ENCODE measurements around the gene PLA2G7. TPM values are rescaled to one million over a fixed set of nuclear protein-coding genes. Genes with fewer than 3 reads are reported as not detected.
"Not testable (repeated sequence)": the region's sequence is repeated elsewhere in the genome, so short reads cannot be mapped to it uniquely, and the experiment has no call there.

The PLA2G7 gene
- polyA plus RNA-seq: not detected

DNA sequence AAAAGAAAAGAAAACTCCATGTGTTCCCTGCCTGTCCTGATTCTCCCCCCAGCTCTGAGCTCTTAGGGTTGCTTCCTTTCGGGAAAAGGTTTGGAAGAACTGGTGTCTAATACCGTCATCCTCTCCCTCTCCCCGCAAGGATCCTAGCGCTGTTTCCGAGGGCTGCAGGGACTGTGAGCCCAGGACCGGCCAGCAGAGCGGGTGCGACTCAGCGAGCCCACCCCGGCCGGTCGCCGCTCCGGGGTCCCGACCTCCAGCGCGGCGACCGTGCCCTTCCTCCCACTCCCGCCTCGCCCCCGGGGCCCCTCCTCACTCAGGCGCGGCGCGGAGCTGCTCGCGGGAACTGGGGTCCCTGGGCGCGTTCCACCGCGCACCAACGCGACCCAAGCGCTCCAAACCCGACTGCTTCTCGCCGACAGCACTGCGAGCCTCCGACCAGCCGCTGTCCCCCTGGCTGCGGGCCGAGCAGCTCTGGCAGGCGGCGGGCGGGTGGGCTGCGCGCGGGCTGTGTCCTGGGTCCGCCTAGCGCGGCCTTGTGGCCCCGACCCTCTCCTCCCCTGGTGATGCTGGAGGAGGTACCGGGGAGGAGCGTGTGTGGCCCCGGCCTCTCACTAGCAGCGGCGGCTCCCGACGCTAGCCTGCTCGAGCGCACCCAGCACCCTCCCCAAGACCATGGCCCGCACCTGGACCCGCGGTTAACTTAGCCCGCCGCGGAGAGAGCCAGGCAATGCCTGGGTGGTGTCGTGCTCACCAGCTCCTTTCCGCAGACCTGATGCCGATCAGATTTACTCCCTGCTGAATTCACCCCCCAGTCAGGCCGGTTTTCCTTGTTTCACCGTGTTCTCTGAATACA, at the start of gene PLA2G7:
Gene PLA2G7, minus strand, starts transcription at position 509 of the 853 bp plus-strand sequence. CDS start 12,484 bp downstream, outside the sequence.
- Mint-ChIP-seq H3K27ac (no peak within 1 kb of the TSS), H3K36me3 (peaks cover 1% of the 10 kb centered on the region), H3K27me3 (peaks cover 33% of the 10 kb centered on the region), H3K9me3 (no peaks in the 10 kb centered on the region), H3K4me1 (peaks cover 0 to 3% (median 3%) of the 10 kb centered on the region in 3 donors), H3K4me3 (peak within 1 kb of the TSS in 3 of 4 donors; percentile 31 to 68 (median 67))

DNA sequence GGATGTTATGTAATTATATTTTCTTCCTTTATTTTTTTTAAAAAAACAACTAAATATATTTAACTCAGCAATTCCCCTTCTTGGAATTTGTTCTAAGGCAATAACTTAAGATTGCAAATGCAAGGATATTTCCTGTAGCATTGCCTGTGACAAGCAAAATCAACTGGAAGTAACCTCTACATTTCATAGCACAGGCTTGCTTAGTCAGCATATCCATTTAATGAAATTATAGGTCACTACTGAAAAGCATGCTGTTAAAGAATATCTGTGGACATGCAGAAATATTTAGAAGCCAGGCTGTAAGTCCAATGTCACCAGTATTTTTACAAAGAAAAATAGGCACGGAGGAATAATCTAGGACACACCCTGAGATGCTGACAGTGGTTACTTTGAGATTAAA, 49.4 kb upstream of the PLA2G7 start:
- Mint-ChIP-seq H3K27ac (no peak overlapping the region), H3K4me1 (no peaks in the 10 kb centered on the region), H3K4me3 (no peak overlapping the region), H3K36me3 (no peaks in the 10 kb centered on the region), H3K27me3 (no peaks in the 10 kb centered on the region), H3K9me3 (peaks cover 0 to 2% (median 0%) of the 10 kb centered on the region in 3 donors)

- no peaks in the 10 kb centered on the region for H3K27me3 Mint-ChIP-seq
- no peaks in the 10 kb centered on the region for H3K4me1 Mint-ChIP-seq
- no peaks in the 10 kb centered on the region for H3K36me3 Mint-ChIP-seq
- peaks cover 0 to 2% (median 0%) of the 10 kb centered on the region in 3 donors for H3K9me3 Mint-ChIP-seq
- no peak overlapping the region for H3K27ac Mint-ChIP-seq
- no peak overlapping the region for H3K4me3 Mint-ChIP-seq
Measured at GRCh38 chr6:46781478-46782378, 46.6 kb upstream of the PLA2G7 start.

DNA sequence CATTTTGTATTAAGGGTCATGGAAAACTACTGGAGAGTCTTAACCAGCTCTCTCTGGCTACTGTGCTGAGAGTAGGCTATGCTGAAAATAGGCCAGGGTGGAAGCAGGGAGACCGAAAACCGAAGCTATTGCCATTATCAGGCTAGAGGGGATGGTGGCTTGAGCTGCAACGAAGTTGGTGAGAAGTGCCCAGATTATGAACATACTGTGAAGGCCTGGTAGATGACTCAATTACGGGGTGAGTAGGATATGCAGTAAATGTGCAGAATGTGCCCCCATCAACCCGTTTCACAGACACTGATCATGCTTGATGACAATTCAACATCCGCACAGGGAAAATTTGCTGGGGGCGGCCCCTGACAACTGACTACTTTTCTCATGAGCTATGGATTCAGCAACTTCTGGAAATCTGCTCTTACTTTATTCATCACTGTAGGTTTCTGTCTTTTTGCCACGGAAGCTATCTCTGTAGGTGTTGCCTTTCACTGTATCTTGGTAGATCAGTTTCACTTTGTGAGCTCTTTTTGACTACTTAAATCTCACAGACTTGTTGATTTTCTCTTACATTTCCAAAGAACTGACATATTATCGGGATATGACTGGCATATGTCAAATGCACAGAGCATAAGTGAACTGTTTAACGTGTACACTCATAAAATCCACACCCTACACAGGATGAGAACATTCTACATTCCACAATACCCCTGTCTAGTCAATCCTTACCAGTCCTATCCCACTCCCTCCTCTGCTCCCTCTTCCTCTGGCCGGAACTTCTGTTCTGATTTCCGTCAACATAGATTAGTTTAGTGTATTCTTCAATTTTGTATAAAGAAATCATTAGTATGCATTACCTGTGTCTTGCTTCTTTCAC, 42.5 kb upstream of the PLA2G7 start:
- Mint-ChIP-seq H3K4me1 (peaks cover 0 to 1% (median 0%) of the 10 kb centered on the region in 3 donors), H3K36me3 (no peaks in the 10 kb centered on the region), H3K27me3 (no peaks in the 10 kb centered on the region), H3K27ac (no peak overlapping the region), H3K9me3 (peaks cover 0 to 2% (median 0%) of the 10 kb centered on the region in 3 donors), H3K4me3 (no peak overlapping the region)

GRCh38 chr6:46776070-46776712, 41.0 kb upstream of the PLA2G7 start:
- Mint-ChIP-seq H3K27ac (no peak overlapping the region), H3K27me3 (no peaks in the 10 kb centered on the region), H3K4me3 (no peak overlapping the region), H3K9me3 (no peaks in the 10 kb centered on the region), H3K36me3 (no peaks in the 10 kb centered on the region), H3K4me1 (peaks cover 0 to 1% (median 0%) of the 10 kb centered on the region in 3 donors)

- H3K27ac Mint-ChIP-seq, H3K9me3 Mint-ChIP-seq, H3K4me1 Mint-ChIP-seq, H3K4me3 Mint-ChIP-seq, H3K36me3 Mint-ChIP-seq, H3K27me3 Mint-ChIP-seq: not testable (repeated sequence)
Measured at GRCh38 chr6:46774736-46775135, 39.6 kb upstream of the PLA2G7 start.

GRCh38 chr6:46773201-46773855, 38.2 kb upstream of the PLA2G7 start:
- no peaks in the 10 kb centered on the region for H3K36me3 Mint-ChIP-seq
- peaks cover 0 to 1% (median 0%) of the 10 kb centered on the region in 3 donors for H3K4me1 Mint-ChIP-seq
- peaks cover 0 to 3% (median 0%) of the 10 kb centered on the region in 3 donors for H3K9me3 Mint-ChIP-seq
- no peak overlapping the region for H3K4me3 Mint-ChIP-seq
- H3K27me3 Mint-ChIP-seq: no peaks in the 10 kb centered on the region
- peak overlapping the region in 1 of 3 donors; percentile 3 for H3K27ac Mint-ChIP-seq

DNA sequence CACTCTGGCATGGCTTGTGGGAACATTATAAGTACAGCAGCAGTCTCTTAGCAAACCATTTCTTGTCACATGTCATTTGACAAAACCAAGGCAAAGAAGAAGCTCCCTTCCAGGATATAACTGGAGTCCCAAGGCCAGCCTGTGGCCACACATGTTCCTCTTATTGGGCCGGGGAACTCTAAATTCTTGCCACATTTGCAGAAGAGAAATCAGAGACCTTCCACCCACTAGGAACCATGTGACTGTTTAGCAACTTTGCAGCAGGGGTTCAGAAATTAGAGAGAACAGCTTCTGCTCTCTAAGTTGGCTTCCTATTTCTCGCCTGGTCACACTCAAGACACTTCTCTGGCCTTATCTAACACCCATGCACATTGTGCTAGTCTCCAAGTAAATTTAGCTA, 37.6 kb upstream of the PLA2G7 start:
- no peak overlapping the region for H3K27ac Mint-ChIP-seq
- peaks cover 0 to 5% (median 2%) of the 10 kb centered on the region in 3 donors for H3K9me3 Mint-ChIP-seq
- no peak overlapping the region for H3K4me3 Mint-ChIP-seq
- no peaks in the 10 kb centered on the region for H3K36me3 Mint-ChIP-seq
- peaks cover 0 to 1% (median 0%) of the 10 kb centered on the region in 3 donors for H3K4me1 Mint-ChIP-seq
- no peaks in the 10 kb centered on the region for H3K27me3 Mint-ChIP-seq

DNA sequence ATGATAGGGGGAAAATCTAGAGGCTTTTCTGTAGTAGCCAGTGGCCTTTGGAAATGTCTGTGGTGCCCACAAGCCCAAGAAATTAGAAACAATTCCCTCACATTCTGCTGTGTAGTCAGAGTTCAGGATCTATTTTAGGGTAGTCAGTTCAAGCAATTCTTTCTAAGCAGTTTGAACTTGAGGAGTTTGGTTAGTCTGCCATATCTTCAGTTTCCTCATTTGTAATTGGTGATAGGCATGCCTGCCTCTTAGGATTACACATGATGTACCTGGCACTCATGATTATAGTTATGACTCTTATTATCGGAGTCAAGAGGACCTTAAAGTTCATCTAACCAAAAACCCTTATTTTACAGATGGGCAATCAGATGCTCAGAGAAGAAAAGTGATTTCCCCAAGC, 36.8 kb upstream of the PLA2G7 start:
- Mint-ChIP-seq H3K27ac (no peak overlapping the region), H3K36me3 (no peaks in the 10 kb centered on the region), H3K27me3 (no peaks in the 10 kb centered on the region), H3K9me3 (peaks cover under 1 to 8% (median 2%) of the 10 kb centered on the region in 3 donors), H3K4me3 (no peak overlapping the region), H3K4me1 (peaks cover 0 to 1% (median 0%) of the 10 kb centered on the region in 3 donors)

DNA sequence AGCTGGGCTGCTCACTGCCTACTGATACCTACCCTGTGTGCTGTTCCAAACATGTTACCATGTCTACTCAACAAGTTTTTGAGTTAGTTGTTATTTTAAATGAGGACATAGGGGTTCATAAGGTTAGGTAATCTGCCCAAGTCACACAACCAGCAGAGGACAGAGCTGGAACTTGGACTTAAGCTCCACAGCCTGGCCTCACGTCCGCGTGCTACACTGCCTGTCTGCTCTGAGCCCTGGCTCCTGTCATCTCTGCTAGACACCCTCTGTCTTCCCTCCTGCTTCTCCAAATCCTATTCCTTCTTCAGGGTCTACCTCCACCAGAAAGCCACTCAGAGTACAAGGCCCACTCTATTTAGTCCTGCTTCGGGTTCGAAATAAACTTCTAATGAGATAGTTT, 29.8 kb upstream of the PLA2G7 start:
- H3K4me3 Mint-ChIP-seq: no peak overlapping the region
- peaks cover 2% of the 10 kb centered on the region for H3K27me3 Mint-ChIP-seq
- no peak overlapping the region for H3K27ac Mint-ChIP-seq
- no peaks in the 10 kb centered on the region for H3K4me1 Mint-ChIP-seq
- peaks cover 4% of the 10 kb centered on the region for H3K36me3 Mint-ChIP-seq
- H3K9me3 Mint-ChIP-seq: peaks cover 2 to 8% (median 4%) of the 10 kb centered on the region in 3 donors

GRCh38 chr6:46764280-46764679, 29.1 kb upstream of the PLA2G7 start:
- not testable (repeated sequence) for H3K27me3 Mint-ChIP-seq, H3K27ac Mint-ChIP-seq, H3K4me1 Mint-ChIP-seq, H3K9me3 Mint-ChIP-seq, H3K4me3 Mint-ChIP-seq, H3K36me3 Mint-ChIP-seq

DNA sequence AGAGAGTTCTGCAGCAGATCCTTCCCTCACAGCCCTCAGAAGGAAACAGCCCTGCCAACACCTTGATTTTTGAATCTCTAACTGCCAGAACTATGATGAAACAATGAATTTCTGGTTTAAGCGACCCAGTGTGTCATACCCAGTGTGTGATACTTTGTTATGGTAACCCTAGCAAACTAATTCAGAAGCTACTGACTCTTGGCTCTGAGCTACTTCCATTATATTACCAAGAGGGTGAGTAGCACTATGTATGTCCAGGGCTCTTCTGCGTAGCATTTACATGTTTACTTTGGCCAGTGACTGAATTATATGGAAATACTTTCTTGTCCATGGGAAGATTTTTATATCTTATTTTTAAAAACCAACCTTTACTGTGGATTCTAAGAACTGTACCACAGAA, 28.3 kb upstream of the PLA2G7 start:
- H3K4me1 Mint-ChIP-seq: no peaks in the 10 kb centered on the region
- H3K27me3 Mint-ChIP-seq: peaks cover 5% of the 10 kb centered on the region
- no peak overlapping the region for H3K4me3 Mint-ChIP-seq
- peaks cover 2 to 6% (median 4%) of the 10 kb centered on the region in 3 donors for H3K9me3 Mint-ChIP-seq
- peaks cover 4% of the 10 kb centered on the region for H3K36me3 Mint-ChIP-seq
- H3K27ac Mint-ChIP-seq: no peak overlapping the region

DNA sequence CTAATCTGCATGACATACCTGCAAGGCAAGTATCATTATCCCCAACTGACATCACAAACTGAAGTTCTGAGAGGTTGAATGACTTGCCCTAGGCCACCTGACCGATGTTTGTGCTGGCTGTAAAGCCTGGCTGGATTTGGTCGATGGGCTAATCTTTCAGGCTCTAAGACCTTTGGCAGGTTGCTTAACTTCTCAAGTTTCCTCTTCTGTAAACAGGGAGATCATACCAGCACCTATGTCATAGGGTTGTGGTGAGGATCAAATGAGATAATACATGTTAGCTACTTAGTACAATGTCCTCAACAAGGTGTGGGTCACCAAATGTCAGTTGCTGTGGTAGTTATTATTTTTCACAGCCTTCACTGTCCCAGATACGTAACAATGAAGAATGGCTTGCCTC, 25.8 kb upstream of the PLA2G7 start:
- peaks cover 4% of the 10 kb centered on the region for H3K36me3 Mint-ChIP-seq
- H3K4me3 Mint-ChIP-seq: no peak overlapping the region
- peaks cover 5% of the 10 kb centered on the region for H3K27me3 Mint-ChIP-seq
- no peaks in the 10 kb centered on the region for H3K9me3 Mint-ChIP-seq
- H3K4me1 Mint-ChIP-seq: no peaks in the 10 kb centered on the region
- no peak overlapping the region for H3K27ac Mint-ChIP-seq

All from IgD-negative memory B cell (primary cell).